SK-N-SH (cell line): ENCODE results near the gene KLC1. TPM values are rescaled to one million over a fixed set of nuclear protein-coding genes. Genes with fewer than 3 reads are reported as not detected.

ENCODE experiments used
- CTCF ChIA-PET: fragments of 300-600, 350-600 bp; formaldehyde crosslinking; extraction: SDS; loops from one replicate; lab custom pipeline; 2021; lab: Yijun Ruan, JAX
- POLR2A ChIA-PET: fragments of 350-600 bp; sonication (Branson Sonifier 250); formaldehyde crosslinking; extraction: SDS; loops from one replicate; lab custom pipeline; 2020; ENCODE audit warnings: antibody characterized with exemption, inconsistent platforms; lab: Yijun Ruan, JAX
- DNase-seq: peaks from one replicate; pipeline ENCODE4 v3.0.0; 2012
- H2AFZ ChIP-seq: fragments of 200-600 bp; sonication (generic); 2 replicates; pipeline ENCODE4 v1.8.1; 2016; ENCODE audit warnings: antibody characterized with exemption, mild to moderate bottlenecking, low read depth
- H3F3A ChIP-seq: fragments of 200-600 bp; sonication (generic); replicated peaks from 2 replicates; pipeline ENCODE3; 2016; ENCODE audit warnings: antibody characterized with exemption, mild to moderate bottlenecking; ENCODE audit not compliant: insufficient read depth
- H3K27ac ChIP-seq, 2 experiments: fragments of 200-500 bp in 1 of 2; fragments of 200-600 bp in 1 of 2; sonication (Bioruptor generic) in 1 of 2; sonication (generic), shearing (Covaris generic) in 1 of 2; 2 replicates each; pipeline versions ENCODE4 v1.5.1 to v1.6.1; 2014 to 2016; ENCODE audit warnings: low read depth in 2 of 2, inconsistent platforms in 1 of 2, low read length in 1 of 2, mild to moderate bottlenecking in 1 of 2, mixed read lengths in 1 of 2
- H3K27me3 ChIP-seq: fragments of 200-600 bp; sonication (generic), shearing (Covaris generic); 2 replicates; pipeline ENCODE4 v1.6.1; 2016; ENCODE audit warnings: mixed run types; ENCODE audit not compliant: insufficient read depth
- H3K36me3 ChIP-seq, 2 experiments: fragments of 200-500 bp in 1 of 2; fragments of 200-600 bp in 1 of 2; sonication (Bioruptor generic) in 1 of 2; sonication (generic) in 1 of 2; replicated peaks in 1 of 2; 2 replicates each; pipeline versions ENCODE3 to v1.5.1; 2014 to 2016; ENCODE audit warnings: low read length in 1 of 2, mild to moderate bottlenecking in 1 of 2; ENCODE audit not compliant: insufficient read depth in 2 of 2, control insufficient read depth in 1 of 2
- H3K4me1 ChIP-seq, 2 experiments: fragments of 200-500 bp in 1 of 2; fragments of 200-600 bp in 1 of 2; sonication (Bioruptor generic) in 1 of 2; sonication (generic), shearing (Covaris generic) in 1 of 2; 2 replicates each; pipeline versions ENCODE4 v1.5.1 to v1.6.1; 2014 to 2016; ENCODE audit warnings: low read depth in 1 of 2, low read length in 1 of 2, mixed run types in 1 of 2; ENCODE audit not compliant: insufficient read depth in 2 of 2, control insufficient read depth in 1 of 2
- H3K4me2 ChIP-seq: fragments of 200-600 bp; sonication (generic), shearing (Covaris generic); 2 replicates; pipeline ENCODE4 v1.6.1; 2017; ENCODE audit warnings: mixed run types
- H3K4me3 ChIP-seq, 2 experiments: fragments of 200-500 bp in 1 of 2; fragments of 200-600 bp in 1 of 2; sonication (Bioruptor generic) in 1 of 2; sonication (generic), shearing (Covaris generic) in 1 of 2; 2 replicates each; pipeline versions ENCODE4 v1.5.1 to v1.8.1; 2014 to 2016; ENCODE audit warnings: low read depth in 2 of 2, inconsistent platforms in 1 of 2, low read length in 1 of 2, mild to moderate bottlenecking in 1 of 2, mixed read lengths in 1 of 2, moderate library complexity in 1 of 2
- H3K79me2 ChIP-seq: fragments of 200-600 bp; sonication (generic); 2 replicates; pipeline ENCODE4 v1.8.1; 2017; ENCODE audit warnings: mild to moderate bottlenecking; ENCODE audit not compliant: insufficient read depth
- H3K9ac ChIP-seq: fragments of 200-600 bp; sonication (generic); 2 replicates; pipeline ENCODE4 v1.6.1; 2017; ENCODE audit warnings: mixed run types
- H3K9me2 ChIP-seq: fragments of 200-600 bp; sonication (generic); 2 replicates; pipeline ENCODE4 v1.6.1; 2017; ENCODE audit warnings: mixed run types
- H3K9me3 ChIP-seq: fragments of 200-600 bp; sonication (generic); 2 replicates; pipeline ENCODE4 v1.6.1; 2017; ENCODE audit warnings: mixed run types, mild to moderate bottlenecking, moderate library complexity
- H4K20me1 ChIP-seq: fragments of 200-600 bp; sonication (generic); 2 replicates; pipeline ENCODE4 v1.6.1; 2017; ENCODE audit warnings: mild to moderate bottlenecking, mixed run types; ENCODE audit not compliant: insufficient read depth
- ELF1 ChIP-seq: IDR thresholded peaks from 2 replicates; pipeline ENCODE4 v1.4.0; 2012
- EZH2phosphoT487 ChIP-seq: fragments of 200-600 bp; sonication (generic); IDR thresholded peaks from 2 replicates; pipeline ENCODE4 v1.6.1; 2017; ENCODE audit warnings: low read depth, mixed run types, mild to moderate bottlenecking, antibody characterized with exemption, moderate library complexity, borderline replicate concordance
- GABPA ChIP-seq: IDR thresholded peaks from 2 replicates; pipeline ENCODE4 v1.4.0; 2012; ENCODE audit warnings: low read depth, mild to moderate bottlenecking
- IRF3 ChIP-seq: fragments of 150-350 bp; IDR thresholded peaks from 2 replicates; pipeline ENCODE4 v1.6.1; 2016; ENCODE audit warnings: mild to moderate bottlenecking, low read depth, low read length
- JUND ChIP-seq: IDR thresholded peaks from 2 replicates; pipeline ENCODE4 v1.4.0; 2012
- MEF2A ChIP-seq: IDR thresholded peaks from 2 replicates; pipeline ENCODE4 v1.4.0; 2012; ENCODE audit warnings: low read depth, borderline replicate concordance
- RAD21 ChIP-seq: IDR thresholded peaks from 2 replicates; pipeline ENCODE4 v1.6.1; 2012; ENCODE audit warnings: mild to moderate bottlenecking, low read length
- RXRA ChIP-seq: IDR thresholded peaks from 2 replicates; pipeline ENCODE4 v1.4.0; 2012; ENCODE audit warnings: low read depth, mild to moderate bottlenecking, borderline replicate concordance
- TCF12 ChIP-seq: IDR thresholded peaks from 2 replicates; pipeline ENCODE4 v1.4.0; 2012
- YY1 ChIP-seq: IDR thresholded peaks from 2 replicates; pipeline ENCODE4 v1.4.0; 2012; ENCODE audit warnings: low read depth, mild to moderate bottlenecking
- ZBTB33 ChIP-seq: IDR thresholded peaks from 2 replicates; pipeline ENCODE4 v1.4.0; 2012; ENCODE audit warnings: low read depth, borderline replicate concordance
- WGBS: methylation state at CpG from one replicate; pipeline ENCODE4 v1.1.6; 2017; ENCODE audit warnings: low lambda C conversion rate; 5-methylcytosine and 5-hydroxymethylcytosine counted together
- polyA plus RNA-seq, 3 experiments: library from polyadenylated mRNA; depleted of rRNA; stranded (reverse); fragments of >200 nt; gene quantifications; 2 replicates each; pipeline ENCODE4 v1.2.3, GENCODE V29; 2012

Gene KLC1
- polyA plus RNA-seq, 1 of the 3 experiments (the other 2 are of a cell fraction): 308 TPM

- no peak for TF ChIP-seq JUND
- no peak for TF ChIP-seq YY1
- TF ChIP-seq ELF1: no peak
- no peak for TF ChIP-seq ZBTB33
- TF ChIP-seq TCF12: no peak
- TF ChIP-seq MEF2A: no peak
- no peak for TF ChIP-seq IRF3
- TF ChIP-seq GABPA: no peak
- TF ChIP-seq, all 33 proteins: peak for 0
- DNase-seq: peak; percentile 62
- Histone ChIP-seq H3K27ac (peak overlapping the region in 1 of 2 experiments; percentile 25; a peak in 2 of 4 replicates), H3F3A (peaks cover 2% of the 10 kb centered on the region), H4K20me1 (no peaks in the 10 kb centered on the region), H2AFZ (no peak overlapping the region), H3K79me2 (no peaks in the 10 kb centered on the region), H3K27me3 (no peaks in the 10 kb centered on the region), H3K36me3 (peaks cover 7 to 80% of the 10 kb centered on the region in 2 experiments), H3K4me1 (peaks cover 0 to 22% of the 10 kb centered on the region in 2 experiments; a peak in 1 of 4 replicates), H3K9me3 (no peaks in the 10 kb centered on the region), H3K4me2 (no peak overlapping the region), H3K9me2 (no peaks in the 10 kb centered on the region), H3K4me3 (no peak overlapping the region), H3K9ac (no peak overlapping the region)
- ChIA-PET POLR2A (interaction anchor here (1.2 to 1.3 kb wide), 2 partner anchors 8 to 74 kb away, joined by 3 read pairs; partner anchors contain the start of gene KLC1), CTCF (interaction anchor here (0.6 kb wide), 1 partner anchor 8 kb away, joined by 3 read pairs; no protein-coding TSS in a partner anchor)
- 88% methylated on average over 26 of the region's 29 CpGs for WGBS
Measured at GRCh38 chr14:103702497-103703432, 73.8 kb downstream of the KLC1 start.

- Histone ChIP-seq H3K79me2 (no peaks in the 10 kb centered on the region), H3K36me3 (peaks cover 7 to 80% of the 10 kb centered on the region in 2 experiments), H2AFZ (no peak overlapping the region), H3K9me2 (no peaks in the 10 kb centered on the region), H3K9ac (no peak overlapping the region), H3K4me1 (peaks cover 0 to 23% of the 10 kb centered on the region in 2 experiments; a peak in 1 of 4 replicates), H4K20me1 (no peaks in the 10 kb centered on the region), H3K27ac (peak overlapping the region in 1 of 2 experiments; percentile 2; a peak in 2 of 4 replicates), H3K27me3 (no peaks in the 10 kb centered on the region), H3F3A (peaks cover 2% of the 10 kb centered on the region), H3K4me2 (no peak overlapping the region), H3K9me3 (no peaks in the 10 kb centered on the region), H3K4me3 (no peak overlapping the region)
- no peak for DNase-seq
- TF ChIP-seq MEF2A: no peak
- no peak for TF ChIP-seq EZH2phosphoT487
- TF ChIP-seq RAD21: no peak
- TF ChIP-seq JUND: no peak
- TF ChIP-seq GABPA: no peak
- TF ChIP-seq RXRA: no peak
- ChIA-PET CTCF (interaction anchor here (0.6 kb wide), 1 partner anchor 9 kb away, joined by 3 read pairs; no protein-coding TSS in a partner anchor), POLR2A (interaction anchor here (1.2 to 1.3 kb wide), 2 partner anchors 7 to 75 kb away, joined by 3 read pairs; partner anchors contain the start of gene KLC1)
- WGBS: 94% methylated on average over 22 of the region's 24 CpGs
Measured at GRCh38 chr14:103703433-103704385, 74.7 kb downstream of the KLC1 start.
